GM18867 (cell line): ENCODE results near the gene RUNX1.
"Not testable (repeated sequence)": the region's sequence is repeated elsewhere in the genome, so short reads cannot be mapped to it uniquely, and the experiment has no call there.

Experiments
- ATAC-seq: cut with Tn5 transposase; IDR thresholded peaks from one replicate; pipeline ENCODE4 v1.9.1; 2021; ENCODE audit warnings: mild to moderate bottlenecking, moderate library complexity; ENCODE audit not compliant: unreplicated experiment

RUNX1 gene

DNA sequence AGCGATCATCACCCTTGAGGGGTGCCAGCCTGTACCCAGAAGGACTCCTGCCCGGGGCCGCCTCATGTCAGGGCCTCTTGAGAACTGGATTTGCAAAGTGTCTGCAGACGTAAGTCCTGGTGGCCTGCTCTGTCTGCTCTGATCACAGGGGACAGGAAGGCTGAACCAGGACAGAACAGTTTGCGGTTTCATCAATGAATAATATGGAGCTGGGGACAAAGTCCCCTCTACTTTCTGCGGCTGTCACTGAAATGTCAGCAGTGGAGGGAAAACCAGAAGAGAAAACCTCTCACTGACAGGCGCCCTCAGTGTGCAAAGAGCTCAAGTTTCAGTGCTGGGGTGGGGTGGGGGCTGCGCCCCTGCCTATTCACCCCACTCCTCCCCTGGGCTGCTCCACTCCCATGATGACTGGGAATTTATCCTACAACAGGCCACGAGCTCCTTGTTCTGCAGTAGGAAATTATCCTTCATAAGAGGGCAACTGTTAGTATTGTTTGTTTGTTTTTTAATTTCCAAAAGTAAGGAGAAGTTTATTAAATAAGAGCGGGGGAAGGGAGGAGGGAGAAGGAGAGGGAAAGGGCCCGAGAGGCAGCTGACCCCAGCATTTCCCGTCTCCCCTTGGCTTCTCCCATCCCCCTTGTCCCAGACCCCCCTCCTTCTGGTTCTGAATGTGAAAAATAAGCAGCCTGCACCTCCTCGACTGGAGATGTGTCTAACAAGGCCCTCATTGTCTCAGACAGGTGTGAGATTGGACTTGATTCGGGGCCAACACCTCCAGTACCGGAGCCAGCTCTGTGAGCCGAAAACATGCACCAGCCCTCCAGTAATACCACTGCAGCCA, 231.1 kb downstream of the RUNX1 start:
- ATAC-seq, result no peak

DNA sequence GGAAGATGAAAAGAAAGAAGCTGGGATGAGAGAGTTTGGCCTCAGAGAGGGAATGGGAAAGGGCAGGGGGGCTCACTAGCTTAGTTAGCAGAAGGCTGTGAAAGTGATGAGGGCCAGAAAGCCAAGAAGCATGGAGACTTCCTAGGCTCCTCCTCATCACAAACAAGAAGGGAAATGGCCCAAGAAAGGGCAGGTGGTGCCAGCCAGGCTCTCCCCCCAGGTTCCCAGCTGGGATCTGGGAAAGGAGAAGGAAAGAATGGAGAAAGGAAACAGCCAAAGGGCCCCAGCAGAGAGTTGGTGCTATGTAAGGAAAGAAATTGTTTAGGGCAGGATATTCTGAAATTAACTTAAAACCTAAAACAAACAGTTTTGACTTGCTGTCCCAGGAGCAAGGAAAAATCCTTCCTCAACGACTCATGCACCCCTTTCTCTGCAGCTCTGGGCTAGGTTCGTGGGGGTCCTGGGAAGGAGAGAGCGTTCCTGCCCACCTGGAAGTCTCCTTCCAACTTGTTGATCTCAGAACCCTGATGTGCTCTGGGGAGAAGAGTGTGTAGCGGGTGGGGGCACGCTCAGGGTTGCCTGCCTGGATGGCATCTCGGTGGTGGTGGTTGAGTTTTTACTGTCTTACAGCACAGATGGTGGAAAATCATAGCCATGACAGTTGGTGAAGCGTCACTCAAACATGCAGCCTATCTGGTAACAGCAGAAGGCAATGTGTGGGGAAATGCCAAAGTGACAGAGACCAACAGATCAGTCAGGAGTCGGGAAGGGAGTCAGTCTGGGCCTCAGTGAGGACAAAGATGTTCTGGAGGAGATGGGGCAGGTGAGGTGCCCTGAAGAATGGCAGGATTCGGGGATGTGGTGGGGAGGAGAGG, 233.0 kb downstream of the RUNX1 start:
- no peak for ATAC-seq

DNA sequence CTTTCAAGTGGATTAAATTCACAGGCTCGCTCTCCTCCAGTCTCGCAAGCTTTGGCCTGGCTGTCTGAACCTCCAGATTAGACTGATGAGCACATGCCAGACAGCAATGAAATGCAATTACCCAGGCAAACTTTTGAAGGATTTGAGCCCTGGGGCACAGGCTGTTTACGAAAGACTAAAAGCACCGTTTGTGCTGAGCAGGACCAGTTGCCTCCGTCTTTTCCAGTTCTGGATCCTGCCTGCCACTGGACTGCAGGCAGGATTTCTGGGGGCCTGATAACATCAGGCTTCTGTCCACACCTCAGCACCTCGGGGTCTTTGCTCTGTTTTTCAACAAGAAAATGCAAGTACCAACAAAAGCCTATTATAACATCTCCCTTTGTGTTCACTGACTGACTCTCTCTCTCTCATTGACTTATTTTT, 234.6 kb downstream of the RUNX1 start:
- ATAC-seq, result no peak

DNA sequence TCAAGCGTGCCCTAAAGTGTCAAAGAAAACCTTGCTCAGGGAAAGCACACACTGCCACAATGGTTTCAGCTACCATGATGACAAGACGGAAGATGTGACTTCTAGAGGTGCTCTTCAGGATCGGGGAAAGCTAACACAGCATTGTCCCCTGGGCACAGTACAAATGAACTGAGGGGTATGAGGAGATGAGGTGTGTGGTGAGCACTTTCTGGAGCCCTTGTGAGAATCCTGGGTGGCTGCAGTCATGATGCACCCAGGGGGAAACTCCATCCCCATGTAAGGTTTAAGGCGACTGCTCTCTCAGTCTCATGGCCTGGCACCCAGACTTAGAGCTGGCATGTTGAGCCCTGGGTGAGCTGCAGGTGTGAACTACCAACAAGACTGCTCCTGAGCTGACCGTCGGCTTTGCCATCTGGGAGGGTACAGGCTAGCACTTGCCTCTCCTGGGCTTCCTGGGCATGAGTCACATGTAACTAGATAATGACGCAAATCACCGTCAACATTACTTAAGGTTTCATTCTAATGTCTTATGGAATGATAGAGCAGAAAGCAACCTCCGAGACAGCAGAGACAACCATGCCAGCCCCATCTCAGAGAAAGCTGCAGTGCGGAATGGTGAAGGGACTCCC, 235.7 kb downstream of the RUNX1 start:
- ATAC-seq, result no peak

DNA sequence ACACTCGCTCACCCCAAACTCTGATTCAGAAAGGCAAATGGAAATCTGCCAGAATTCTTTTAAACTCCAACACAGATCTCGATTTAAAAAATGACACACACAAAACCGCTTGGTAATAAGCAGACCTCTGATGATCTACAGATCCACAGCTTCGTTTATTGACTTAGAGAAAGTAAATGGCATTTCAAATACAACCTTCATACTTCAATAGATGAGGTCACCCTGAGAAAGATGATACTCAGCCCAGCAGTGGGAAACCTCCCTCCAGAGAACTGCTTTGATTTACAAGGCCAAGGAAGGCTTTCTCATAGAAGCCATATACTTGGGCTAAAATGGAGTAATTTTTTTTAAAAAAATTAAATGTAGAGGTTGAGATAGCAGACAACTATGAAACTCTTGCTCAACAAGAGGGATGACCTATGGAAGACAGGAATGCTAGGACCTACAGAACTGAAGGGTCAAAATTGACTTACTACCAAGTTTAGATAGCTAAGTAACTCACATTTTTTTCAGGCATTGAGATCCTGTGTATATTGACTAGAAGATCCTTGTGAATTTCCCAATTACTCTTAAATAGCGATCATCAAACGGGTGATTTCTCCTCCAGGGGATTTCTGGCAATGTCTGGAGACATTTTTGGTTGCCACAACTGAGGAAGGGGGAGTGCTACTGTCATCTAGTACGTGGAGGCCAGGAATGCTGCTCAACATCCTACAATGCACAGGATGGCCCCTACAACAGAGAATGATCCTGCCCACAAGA, 236.4 kb downstream of the RUNX1 start:
- ATAC-seq, result no peak

DNA sequence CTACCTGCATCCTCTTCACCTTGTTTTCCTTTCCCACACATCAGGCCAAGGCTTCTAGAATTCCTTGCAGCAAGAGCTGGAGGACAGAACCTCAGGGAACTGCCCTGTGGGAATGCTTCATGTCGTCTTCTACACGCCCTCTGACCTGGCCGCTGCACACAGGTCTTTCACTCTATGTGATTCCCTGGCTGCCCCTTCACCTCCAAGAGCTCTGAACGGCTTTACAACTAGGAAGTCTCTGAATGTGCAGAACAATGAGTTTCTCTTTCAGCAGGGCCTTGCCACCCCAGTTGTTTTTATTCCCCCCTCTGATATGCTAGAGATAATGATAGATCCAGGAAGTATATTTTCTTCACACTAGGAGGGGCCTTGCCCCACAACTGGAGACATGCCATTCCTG, 237.7 kb downstream of the RUNX1 start:
- no peak for ATAC-seq

DNA sequence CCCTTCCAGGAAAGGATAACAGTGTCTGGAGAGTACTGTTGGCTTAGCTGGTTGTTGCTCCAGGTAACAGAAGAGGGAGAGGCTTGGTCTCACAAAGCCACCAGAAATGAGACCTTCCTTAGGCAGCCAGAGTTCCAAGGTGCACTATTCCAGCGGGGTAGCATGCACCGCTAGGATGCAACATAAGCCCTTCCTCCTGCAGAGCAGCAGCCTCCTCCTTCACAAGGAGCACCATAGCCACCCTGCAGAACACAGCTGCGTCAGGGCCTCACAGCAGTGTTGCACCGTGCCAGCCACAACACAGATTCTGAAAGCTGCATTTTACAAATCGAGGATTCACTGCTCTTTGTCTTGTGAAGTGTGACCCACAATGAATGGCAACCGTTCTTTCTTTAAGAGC, 238.3 kb downstream of the RUNX1 start:
- no peak for ATAC-seq

DNA sequence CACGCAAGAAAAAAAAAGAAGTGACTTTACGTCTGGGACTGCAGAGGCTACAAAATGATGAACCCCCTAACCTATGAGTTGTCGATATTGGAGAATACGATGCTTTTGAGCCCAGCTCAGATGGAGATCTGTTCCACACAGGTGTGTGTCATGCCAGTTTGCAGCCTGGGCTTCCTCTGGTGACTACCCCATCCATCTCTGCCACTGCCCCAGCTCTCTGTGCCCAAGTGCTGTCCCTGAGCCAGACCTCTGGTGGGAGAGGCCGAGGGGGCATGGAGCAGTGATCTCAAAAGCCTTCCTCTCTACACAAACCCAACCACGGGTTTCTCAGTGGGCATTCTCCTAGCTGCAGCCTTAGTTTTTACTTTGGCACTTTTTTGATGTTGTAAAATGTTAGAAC, 239.3 kb downstream of the RUNX1 start:
- no peak for ATAC-seq

DNA sequence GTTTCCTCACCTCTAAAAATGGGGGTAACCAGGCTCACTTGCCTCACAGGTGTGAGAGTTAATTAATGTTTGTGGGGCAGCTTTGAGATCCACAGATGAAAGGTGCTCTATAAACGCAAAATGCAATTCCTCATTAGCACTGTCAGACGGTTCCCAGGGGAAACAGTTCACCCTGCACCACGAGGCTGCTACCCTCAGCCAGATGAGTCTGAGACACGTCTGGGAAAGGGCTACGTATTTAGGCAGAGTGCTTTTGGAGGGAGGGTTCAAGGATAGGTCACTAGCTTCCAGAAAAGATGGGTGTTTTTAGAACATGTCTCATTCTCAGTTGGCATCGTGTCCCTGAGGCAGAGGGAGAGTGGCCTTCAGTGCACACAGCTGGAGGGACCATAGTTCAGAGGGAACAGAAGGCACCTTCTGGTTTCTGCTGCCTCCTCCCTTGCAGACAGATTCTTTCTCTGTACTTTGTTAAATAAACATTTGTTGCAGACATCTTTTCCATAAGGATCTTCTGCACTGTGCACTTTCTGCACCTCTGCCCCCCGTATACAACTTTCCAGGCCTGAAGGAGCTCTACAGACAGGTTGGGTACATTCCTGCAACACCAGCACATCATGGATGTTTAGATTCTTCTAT, 240.4 kb downstream of the RUNX1 start:
- ATAC-seq, result no peak

DNA sequence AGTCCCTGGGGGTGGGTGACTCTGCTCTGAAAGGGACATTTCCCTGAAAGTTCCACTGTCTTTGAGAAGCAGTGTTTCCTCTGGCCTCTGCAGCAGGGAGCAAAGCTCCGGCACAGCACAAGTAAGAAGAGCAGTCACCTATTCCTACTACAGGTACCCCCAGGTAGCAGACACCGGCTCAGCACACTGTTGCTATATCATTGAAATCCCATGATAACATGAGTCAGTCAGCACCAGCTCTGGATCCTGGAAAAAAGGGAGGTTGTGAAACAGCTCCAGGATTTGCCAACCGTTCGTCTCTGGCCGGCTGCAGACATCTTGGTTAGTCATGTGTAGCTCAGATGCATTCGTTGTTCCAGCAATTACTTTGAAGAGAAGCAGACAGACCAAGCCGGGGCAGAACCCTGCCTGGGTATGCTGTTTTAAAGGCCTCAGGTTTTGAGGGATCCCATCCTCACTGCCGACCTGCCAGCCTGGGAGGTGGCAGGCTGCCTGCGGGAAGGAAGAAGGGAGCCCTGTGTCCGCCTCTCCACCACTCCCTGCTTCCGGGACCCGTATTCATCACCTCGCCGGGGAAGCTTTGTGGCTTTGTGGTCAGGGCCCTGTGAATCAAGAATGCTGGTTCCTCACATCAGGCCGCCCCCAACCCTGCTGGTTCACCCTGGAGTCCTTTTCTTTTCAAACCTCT, 241.1 kb downstream of the RUNX1 start:
- no peak for ATAC-seq

DNA sequence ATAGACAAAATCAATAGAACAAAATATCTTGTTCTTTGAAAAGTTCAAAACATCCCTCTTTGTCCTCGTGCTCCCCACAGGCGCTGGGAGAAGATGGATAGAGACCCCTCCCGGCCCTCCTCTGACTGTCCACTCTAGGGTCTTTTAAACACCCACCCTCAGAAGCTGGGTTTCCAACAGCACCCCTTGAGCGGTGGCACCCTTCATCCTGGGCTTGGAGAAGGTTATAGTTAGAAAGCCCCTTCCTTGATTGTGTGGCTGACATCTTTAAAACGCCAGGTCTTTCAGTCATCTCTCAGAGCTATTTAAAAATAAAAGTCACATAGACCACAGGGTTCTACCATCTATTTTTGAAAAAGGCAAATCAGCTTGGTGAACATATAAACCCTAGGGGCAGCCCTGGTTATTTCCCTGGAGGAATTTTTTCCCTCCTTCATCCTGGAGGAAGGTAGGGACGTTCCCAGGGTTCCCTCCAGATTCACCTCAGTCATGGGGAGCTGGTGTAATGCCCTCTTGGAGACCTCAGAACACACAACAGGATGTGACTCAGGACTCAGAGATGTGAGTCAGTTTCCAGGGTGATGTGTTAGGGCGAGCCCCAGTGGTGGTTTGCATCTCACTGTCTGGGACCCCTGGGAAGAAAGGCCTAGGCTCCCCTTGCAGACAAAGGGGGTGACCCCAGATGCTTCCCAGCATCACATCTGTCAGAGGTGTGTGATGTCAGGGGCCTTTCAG, 241.8 kb downstream of the RUNX1 start:
- peak; percentile 62 for ATAC-seq

DNA sequence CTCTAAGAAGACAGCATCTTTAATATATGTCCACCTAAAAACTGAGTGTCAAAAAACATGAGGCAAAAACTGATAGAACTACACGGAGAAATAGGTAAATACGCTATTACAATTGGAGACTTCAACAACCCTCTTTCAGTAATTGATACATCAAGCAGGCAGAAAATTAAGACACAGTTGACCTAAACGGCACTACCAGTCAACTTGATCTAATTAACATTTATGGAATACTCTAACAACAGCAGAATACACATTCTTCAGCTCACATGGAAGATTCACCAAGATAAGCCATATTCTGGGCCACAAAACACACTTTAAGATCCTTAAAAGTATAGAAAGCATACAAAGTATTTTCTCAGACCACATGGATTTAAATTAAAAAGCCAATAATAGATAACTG, 242.7 kb downstream of the RUNX1 start:
- no peak for ATAC-seq

DNA sequence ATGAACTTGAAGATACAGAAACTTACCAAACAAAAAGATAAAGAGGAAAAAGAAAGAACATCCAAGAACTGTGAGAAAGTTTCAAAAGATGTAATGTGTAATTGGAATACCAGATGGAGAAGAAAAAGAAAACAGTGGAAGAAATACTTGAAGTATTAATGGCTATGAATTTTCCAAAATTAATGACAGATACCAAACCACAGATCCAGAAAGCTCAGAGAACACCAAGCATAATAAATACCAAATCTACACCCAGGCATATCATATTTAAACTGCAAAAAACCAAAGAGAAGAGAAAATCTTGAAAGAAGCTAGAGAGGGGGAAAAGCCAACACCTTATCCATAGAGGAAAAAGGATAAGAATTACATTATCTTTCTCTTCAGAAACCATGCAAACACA, 243.9 kb downstream of the RUNX1 start:
- ATAC-seq, result no peak

DNA sequence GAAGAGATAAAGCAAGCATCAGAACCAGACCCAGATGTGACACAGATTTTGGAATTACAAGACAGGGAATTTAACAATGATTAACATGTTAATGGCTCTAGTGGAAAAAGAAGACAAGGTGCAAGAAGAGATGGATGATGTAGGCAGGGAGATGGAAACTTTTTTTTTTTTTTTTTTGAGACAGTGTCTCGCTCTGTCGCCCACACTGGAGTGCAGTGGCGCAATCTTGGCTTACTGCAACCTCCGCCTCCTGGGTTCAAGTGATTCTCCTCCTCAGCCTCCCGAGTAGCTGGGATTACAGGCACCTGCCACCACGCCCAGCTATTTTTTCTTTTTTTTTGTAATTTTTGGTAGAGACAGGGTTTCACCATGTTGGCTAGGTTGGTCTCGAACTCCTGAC, 244.5 kb downstream of the RUNX1 start:
- ATAC-seq, result not testable (repeated sequence)

DNA sequence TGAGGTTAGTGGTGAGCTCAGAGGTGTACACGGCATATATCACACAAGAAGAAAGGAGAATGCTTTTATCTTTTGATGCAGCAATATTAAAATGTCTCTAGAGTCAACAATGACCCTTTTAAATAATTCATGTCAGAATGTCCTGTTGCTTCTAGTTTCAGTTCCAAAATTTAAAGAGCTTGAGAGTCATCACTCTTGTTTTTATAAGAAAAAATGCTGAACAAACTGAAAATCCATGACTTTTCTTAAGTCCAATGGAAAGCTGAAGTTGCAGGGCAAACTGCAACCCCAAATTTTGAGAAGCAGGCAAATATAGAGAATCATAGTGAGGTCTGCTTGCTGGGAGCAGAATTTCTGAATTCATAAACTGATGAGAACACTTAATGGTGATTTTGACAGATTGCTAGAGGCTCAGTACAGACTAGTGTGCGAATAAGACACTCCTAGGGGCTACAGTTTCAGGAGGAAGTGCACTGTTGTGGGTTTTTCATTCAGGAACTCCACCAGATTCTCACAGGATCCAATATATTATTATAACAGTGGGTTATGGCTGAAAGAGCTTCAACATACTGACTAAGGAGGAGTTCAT, 245.2 kb downstream of the RUNX1 start:
- ATAC-seq, result no peak

DNA sequence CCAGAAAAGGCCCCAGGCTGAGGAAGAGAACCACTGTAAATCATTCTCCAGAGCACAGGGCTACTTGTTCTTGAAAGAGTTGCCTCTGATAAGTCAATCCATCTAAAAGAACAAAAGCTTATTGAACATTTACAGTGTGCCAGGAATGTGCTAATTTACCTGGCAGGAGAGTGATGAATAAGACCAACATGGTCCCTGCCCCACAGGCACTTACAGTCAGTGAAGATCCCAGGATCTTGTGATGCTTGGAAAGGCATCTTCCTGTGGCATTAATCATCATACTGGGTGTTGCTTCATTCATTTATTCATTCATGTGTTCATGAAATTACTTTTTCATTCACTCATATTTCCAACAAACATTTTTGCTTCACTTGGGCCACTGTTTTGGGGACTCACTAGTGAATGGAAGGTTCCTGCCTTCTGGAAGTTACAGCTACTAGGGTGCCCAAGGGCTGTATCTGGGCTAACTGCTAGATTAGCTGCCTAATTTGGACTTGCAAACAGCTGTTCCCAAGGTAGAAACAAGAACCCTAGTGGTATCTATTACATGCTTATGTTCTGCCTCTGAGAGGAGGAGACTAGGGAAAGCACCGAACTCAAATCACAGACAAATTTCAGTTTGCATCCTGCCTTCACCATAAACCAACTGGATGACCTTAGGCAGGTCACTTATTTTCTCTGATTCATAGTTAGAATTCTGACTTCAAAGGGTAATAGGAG, 246.8 kb downstream of the RUNX1 start:
- ATAC-seq, result no peak

DNA sequence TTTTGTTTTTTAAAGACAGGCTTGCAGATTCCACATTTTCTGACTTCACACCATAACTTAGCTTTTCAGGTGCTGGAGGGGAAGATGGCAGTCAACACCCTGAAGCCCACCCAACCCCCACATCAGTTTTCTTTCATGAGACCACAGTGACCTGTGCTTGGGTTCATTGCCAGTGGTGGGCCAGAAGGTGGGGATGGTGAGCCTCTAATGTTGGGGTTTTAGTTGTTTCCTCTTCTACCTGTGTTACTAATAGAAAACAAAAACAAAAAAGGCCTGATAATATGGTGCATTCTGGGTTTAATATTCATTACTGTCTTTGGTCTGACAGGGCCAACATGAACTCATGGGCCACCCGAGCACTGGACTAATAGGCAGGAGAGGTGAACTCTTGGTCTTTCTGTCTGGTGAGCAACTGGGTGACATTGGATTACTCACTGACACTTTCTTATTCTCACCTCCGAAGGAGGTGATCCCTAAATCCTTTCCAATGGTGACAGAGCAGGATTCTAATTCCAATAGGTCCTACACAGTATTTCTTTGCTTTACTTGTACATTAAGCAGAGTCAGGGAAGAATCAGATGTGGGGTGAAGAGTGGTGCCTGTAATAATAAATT, 247.5 kb downstream of the RUNX1 start:
- peak; percentile 46 for ATAC-seq
